Measurements from ENCODE around the gene MYBPC3. TPM values are rescaled to one million over a fixed set of nuclear protein-coding genes. Genes with fewer than 3 reads are reported as not detected.

Gene MYBPC3
- total RNA-seq, 2 donors from 2014 or later: 797 to 1,210 TPM

DNA sequence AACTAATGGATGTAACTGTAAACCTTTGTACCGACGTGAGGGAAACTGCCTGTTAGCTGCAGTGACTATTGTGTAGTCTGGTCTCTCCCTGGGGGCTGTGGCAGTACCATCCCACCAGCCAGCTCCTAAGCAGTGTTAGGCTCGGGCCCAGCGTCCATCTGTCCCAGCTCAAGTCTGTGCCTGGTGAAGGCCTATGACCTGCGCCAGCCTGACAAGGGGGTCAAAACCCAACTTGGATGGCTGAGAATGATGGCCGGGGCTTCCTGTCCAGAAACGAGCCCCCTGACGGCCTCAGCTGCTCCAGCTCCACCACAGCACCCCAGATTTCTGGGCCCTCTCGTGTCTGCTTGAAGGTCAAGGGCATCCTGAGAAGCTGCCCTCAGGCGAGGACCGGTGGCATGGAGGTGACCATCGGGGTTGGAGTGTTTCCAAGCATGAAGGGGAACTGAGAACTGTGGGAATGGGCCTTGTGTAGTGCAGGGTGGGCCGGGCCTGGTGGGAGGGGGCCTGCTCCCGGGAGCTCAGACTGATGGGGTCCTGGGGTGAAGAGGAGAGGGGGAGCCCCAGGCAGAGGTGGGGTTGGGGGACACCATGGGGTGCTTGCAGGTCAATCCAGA, 40.2 kb upstream of the MYBPC3 start:
- H3K27ac ChIP-seq: peak overlapping the region in 1 of 2 donors; percentile 56
- H3K4me1 ChIP-seq: peaks cover 0 to 21% of the 10 kb centered on the region in 2 donors
- DNase-seq (ENCODE audit: low spot score): no peak
- H3K27me3 ChIP-seq: no peaks in the 10 kb centered on the region
- H3K9me3 ChIP-seq: no peaks in the 10 kb centered on the region
- TF ChIP-seq, protein P1, sequence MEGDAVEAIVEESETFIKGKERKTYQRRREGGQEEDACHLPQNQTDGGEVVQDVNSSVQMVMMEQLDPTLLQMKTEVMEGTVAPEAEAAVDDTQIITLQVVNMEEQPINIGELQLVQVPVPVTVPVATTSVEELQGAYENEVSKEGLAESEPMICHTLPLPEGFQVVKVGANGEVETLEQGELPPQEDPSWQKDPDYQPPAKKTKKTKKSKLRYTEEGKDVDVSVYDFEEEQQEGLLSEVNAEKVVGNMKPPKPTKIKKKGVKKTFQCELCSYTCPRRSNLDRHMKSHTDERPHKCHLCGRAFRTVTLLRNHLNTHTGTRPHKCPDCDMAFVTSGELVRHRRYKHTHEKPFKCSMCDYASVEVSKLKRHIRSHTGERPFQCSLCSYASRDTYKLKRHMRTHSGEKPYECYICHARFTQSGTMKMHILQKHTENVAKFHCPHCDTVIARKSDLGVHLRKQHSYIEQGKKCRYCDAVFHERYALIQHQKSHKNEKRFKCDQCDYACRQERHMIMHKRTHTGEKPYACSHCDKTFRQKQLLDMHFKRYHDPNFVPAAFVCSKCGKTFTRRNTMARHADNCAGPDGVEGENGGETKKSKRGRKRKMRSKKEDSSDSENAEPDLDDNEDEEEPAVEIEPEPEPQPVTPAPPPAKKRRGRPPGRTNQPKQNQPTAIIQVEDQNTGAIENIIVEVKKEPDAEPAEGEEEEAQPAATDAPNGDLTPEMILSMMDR (IDR thresholded peaks at IDR 0.05): no peak
- H3K4me3 ChIP-seq: no peak overlapping the region
- no peaks in the 10 kb centered on the region for H3K36me3 ChIP-seq

DNA sequence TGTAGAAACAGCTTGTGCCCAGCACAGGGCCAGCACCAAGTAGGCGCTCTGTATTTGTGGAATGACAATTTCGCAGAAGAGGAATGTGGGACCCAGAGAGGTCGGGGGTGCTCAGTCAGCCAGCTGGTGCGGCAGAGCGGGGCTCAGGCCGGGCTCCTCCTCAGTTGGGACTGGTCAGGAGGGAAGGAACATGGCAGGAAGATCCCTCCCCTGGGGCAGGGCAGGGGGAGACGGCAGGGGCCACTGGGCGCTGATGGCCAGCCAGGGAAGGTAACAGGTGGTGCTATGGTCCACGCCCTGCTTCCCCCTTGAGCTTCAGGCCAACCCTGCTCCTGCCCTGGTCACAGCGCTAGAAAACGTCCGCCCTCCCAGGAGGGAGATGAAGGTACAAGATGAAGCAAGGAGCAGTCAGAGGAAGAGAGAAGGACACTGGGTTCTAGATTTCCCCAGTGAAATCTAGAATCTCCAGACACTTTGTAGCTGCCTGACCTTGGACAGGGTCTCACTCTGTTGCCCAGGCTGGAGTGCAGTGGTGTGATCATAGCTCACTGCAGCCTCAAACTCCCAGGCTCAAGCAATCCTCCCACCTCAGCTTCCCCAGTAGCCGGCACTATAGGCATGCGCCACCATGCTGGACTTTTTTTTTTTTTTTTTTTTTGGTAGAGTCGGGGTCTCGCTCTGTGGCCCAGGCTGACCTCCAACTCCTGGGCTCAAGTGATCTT, 39.4 kb upstream of the MYBPC3 start:
- no peak overlapping the region for H3K4me3 ChIP-seq
- TF ChIP-seq, protein P1 (IDR thresholded peaks at IDR 0.05): no peak
- no peaks in the 10 kb centered on the region for H3K27me3 ChIP-seq
- no peaks in the 10 kb centered on the region for H3K36me3 ChIP-seq
- no peaks in the 10 kb centered on the region for H3K9me3 ChIP-seq
- no peak for DNase-seq (ENCODE audit: low spot score)
- H3K27ac ChIP-seq: peak overlapping the region; percentile 21 to 62
- H3K4me1 ChIP-seq: peaks cover 0 to 21% of the 10 kb centered on the region in 2 donors

DNA sequence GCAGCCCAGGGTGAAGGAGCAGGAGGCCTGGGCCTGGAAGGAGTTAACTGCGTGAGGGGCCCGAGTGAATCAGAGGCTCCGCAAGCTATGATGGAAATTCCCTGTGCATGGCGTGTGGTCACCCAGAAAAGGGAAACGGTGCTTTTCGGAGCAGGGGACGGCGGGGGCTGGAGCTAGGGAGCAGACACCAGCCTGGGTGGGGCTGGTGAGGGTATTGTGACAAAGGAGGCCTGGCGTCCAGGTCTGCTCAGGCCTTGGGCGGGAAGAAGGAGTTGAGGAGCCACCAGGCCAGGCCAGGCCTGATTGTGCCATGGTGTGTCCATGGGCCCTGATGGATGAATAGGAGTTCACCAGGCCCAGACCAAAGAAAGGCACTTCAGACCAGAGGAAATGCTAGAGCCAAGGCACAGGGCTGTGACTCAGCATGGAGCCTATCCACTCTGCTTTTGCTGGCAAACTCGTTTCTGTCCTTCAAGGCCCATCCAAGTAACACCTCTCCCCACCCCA, 38.6 kb upstream of the MYBPC3 start:
- DNase-seq (ENCODE audit: low spot score): peak; percentile 68

DNA sequence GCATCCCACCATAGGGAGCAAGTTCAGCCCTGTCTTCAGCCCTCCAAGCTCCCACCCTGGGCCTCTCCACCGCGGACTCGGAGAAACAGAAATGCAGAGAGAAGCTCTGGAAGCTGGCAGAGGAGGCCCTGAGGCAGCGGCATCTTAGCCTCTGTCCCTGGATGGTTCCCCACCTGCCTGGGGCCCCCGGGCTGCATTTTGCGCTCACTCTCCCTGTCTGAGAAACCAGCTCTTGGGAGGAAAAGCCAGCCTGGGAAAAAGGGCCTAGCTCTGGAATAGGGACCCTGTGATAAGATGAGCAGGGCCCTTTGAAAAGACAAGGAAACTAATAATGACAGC, 37.9 kb upstream of the MYBPC3 start:
- Histone ChIP-seq H3K4me3 (no peak overlapping the region), H3K27me3 (no peaks in the 10 kb centered on the region), H3K27ac (no peak overlapping the region), H3K36me3 (no peaks in the 10 kb centered on the region), H3K4me1 (peaks cover 0 to 20% of the 10 kb centered on the region in 2 donors), H3K9me3 (no peaks in the 10 kb centered on the region)
- DNase-seq (ENCODE audit: low spot score): no peak
- TF ChIP-seq, protein P1 (IDR thresholded peaks at IDR 0.05): no peak

More for the DNA sequence above, 38.6 kb upstream of the MYBPC3 start:
- TF ChIP-seq, protein P1 (IDR thresholded peaks at IDR 0.05): no peak
- H3K27me3 ChIP-seq: no peaks in the 10 kb centered on the region
- no peak overlapping the region for H3K4me3 ChIP-seq
- H3K27ac ChIP-seq: peak overlapping the region in 1 of 2 donors; percentile 62
- H3K9me3 ChIP-seq: no peaks in the 10 kb centered on the region
- no peaks in the 10 kb centered on the region for H3K36me3 ChIP-seq
- H3K4me1 ChIP-seq: peaks cover 0 to 21% of the 10 kb centered on the region in 2 donors

DNA sequence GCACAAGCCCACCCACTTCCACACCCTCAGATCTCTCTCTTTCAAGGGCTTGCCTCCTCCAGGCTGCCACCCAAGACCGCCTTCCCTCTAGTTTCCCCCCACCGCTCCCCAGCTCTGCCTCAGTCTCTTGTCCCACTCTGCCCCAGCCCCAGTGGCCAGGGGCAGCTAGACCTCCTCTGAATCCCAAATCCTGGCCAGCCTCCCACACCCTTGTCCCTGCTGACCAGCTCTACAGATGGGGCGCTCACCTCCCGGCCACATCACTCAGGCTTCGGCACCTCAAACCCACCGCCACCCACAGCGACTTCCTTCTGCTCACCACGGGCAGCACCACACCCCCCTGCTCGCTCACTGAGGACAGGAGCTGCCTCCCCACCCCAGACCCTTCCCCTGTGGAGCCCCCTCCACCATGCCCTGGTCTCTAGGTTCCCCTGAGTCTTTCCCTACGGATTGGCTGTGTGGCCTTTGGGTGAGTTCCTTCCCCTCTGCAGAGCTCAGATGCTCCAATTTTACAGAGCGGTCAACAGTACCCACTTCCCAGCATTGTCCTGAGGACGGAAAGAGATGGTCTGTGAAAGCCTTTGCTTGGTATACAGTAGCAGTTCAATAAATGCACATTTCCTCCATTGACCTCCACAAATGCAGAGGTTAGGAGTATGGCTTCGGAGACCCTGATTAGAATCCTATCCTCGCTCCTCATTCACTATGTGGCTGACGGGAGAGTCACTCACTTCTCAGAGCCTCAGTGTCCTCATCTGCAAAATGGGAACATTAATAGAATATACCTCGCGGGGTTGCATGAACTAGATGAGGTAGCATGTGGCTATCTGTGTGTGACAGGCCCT, 37.3 kb upstream of the MYBPC3 start:
- Histone ChIP-seq H3K36me3 (no peaks in the 10 kb centered on the region), H3K27ac (peak overlapping the region in 1 of 2 donors; percentile 7), H3K4me1 (peaks cover 0 to 14% of the 10 kb centered on the region in 2 donors), H3K4me3 (no peak overlapping the region), H3K27me3 (no peaks in the 10 kb centered on the region), H3K9me3 (no peaks in the 10 kb centered on the region)
- TF ChIP-seq, protein P1 (IDR thresholded peaks at IDR 0.05): no peak
- no peak for DNase-seq (ENCODE audit: low spot score)

Data from right atrium auricular region (tissue), 2 donors.